H9 (cell line): ENCODE results near the gene RNF130. TPM values are rescaled to one million over a fixed set of nuclear protein-coding genes. Genes with fewer than 3 reads are reported as not detected.

Experiments
- DNase-seq: peaks from one replicate; pipeline ENCODE4 v3.0.0-alpha.2; 2017
- H2AFZ ChIP-seq: one replicate; pipeline ENCODE4 v1.6.1; 2013; ENCODE audit warnings: mild to moderate bottlenecking, low read length, control low read depth, moderate library complexity
- H2AK5ac ChIP-seq: 2 replicates; pipeline ENCODE4 v1.6.1; 2013; ENCODE audit warnings: low read length, control low read depth, mixed read lengths; ENCODE audit not compliant: insufficient read length
- H2BK120ac ChIP-seq: one replicate; pipeline ENCODE4 v1.6.1; 2013; ENCODE audit warnings: low read depth, mild to moderate bottlenecking, low read length, control low read depth, inconsistent platforms; ENCODE audit not compliant: poor library complexity, severe bottlenecking
- H2BK12ac ChIP-seq: 2 replicates; pipeline ENCODE4 v1.6.1; 2013; ENCODE audit warnings: low read length, control low read depth, mixed read lengths, low read depth; ENCODE audit not compliant: insufficient read length
- H2BK15ac ChIP-seq: 2 replicates; pipeline ENCODE4 v1.6.1; 2013; ENCODE audit warnings: low read depth, low read length, control low read depth
- H2BK20ac ChIP-seq: one replicate; pipeline ENCODE4 v1.6.1; 2013; ENCODE audit warnings: low read depth, mild to moderate bottlenecking, low read length, control low read depth, inconsistent platforms; ENCODE audit not compliant: poor library complexity, severe bottlenecking
- H2BK5ac ChIP-seq: 2 replicates; pipeline ENCODE4 v1.6.1; 2013; ENCODE audit warnings: low read length, control low read depth, mixed read lengths; ENCODE audit not compliant: insufficient read length
- H3K14ac ChIP-seq: 2 replicates; pipeline ENCODE4 v1.6.1; 2013; ENCODE audit warnings: low read length, control low read depth; ENCODE audit not compliant: insufficient read depth
- H3K18ac ChIP-seq: 2 replicates; pipeline ENCODE4 v1.6.1; 2013; ENCODE audit warnings: low read depth, mild to moderate bottlenecking, mixed read lengths, low read length, control low read depth; ENCODE audit not compliant: insufficient read length
- H3K23ac ChIP-seq: 2 replicates; pipeline ENCODE4 v1.6.1; 2013; ENCODE audit warnings: low read length, control low read depth, mixed read lengths, low read depth; ENCODE audit not compliant: insufficient read length
- H3K23me2 ChIP-seq: 2 replicates; pipeline ENCODE4 v1.6.1; 2013; ENCODE audit warnings: low read depth, mild to moderate bottlenecking, mixed read lengths, low read length, control low read depth; ENCODE audit not compliant: insufficient read length, poor library complexity, severe bottlenecking
- H3K27ac ChIP-seq: 2 replicates; pipeline ENCODE4 v1.5.1; 2013; ENCODE audit warnings: low read length, control low read depth, mixed read lengths, low read depth; ENCODE audit not compliant: insufficient read length
- H3K27me3 ChIP-seq: 2 replicates; pipeline ENCODE4 v1.6.1; 2013; ENCODE audit warnings: low read length, control low read depth, inconsistent platforms; ENCODE audit not compliant: insufficient read depth
- H3K4ac ChIP-seq: 2 replicates; pipeline ENCODE4 v1.6.1; 2013; ENCODE audit warnings: low read depth, mild to moderate bottlenecking, control low read depth, inconsistent platforms, low read length, moderate library complexity
- H3K4me1 ChIP-seq: 2 replicates; pipeline ENCODE4 v1.6.1; 2013; ENCODE audit warnings: low read length, control low read depth, inconsistent platforms; ENCODE audit not compliant: insufficient read depth
- H3K4me2 ChIP-seq: 2 replicates; pipeline ENCODE4 v1.6.1; 2013; ENCODE audit warnings: low read length, control low read depth, mixed read lengths; ENCODE audit not compliant: insufficient read length, insufficient read depth
- H3K56ac ChIP-seq: 2 replicates; pipeline ENCODE4 v1.6.1; 2013; ENCODE audit warnings: low read depth, mild to moderate bottlenecking, mixed read lengths, low read length, control low read depth; ENCODE audit not compliant: insufficient read length
- H3K79me1 ChIP-seq: 2 replicates; pipeline ENCODE4 v1.6.1; 2013; ENCODE audit warnings: low read depth, mild to moderate bottlenecking, moderate library complexity, low read length, control low read depth, inconsistent platforms; ENCODE audit not compliant: insufficient read depth, poor library complexity, severe bottlenecking
- H3K79me2 ChIP-seq: 2 replicates; pipeline ENCODE4 v1.6.1; 2013; ENCODE audit warnings: low read length, control low read depth, inconsistent platforms; ENCODE audit not compliant: insufficient read depth
- H3K9ac ChIP-seq: 2 replicates; pipeline ENCODE4 v1.6.1; 2013; ENCODE audit warnings: low read length, control low read depth, mixed read lengths; ENCODE audit not compliant: insufficient read length; ENCODE audit errors: extremely low read depth
- H3K9me3 ChIP-seq: one replicate; pipeline ENCODE4 v1.6.1; 2013; ENCODE audit warnings: low read depth, low read length, inconsistent platforms; ENCODE audit not compliant: control insufficient read depth
- H3T11ph ChIP-seq: one replicate; pipeline ENCODE4 v1.6.1; 2013; ENCODE audit warnings: mild to moderate bottlenecking, low read length, control low read depth, inconsistent platforms
- H4K20me1 ChIP-seq: one replicate; pipeline ENCODE4 v1.6.1; 2013; ENCODE audit not compliant: control insufficient read depth, insufficient read length, insufficient read depth
- H4K5ac ChIP-seq: 2 replicates; pipeline ENCODE4 v1.6.1; 2013; ENCODE audit warnings: low read depth, mild to moderate bottlenecking, mixed read lengths, low read length, control low read depth; ENCODE audit not compliant: insufficient read length
- H4K8ac ChIP-seq: replicated peaks from 2 replicates; pipeline ENCODE4 v1.6.1; 2013; ENCODE audit warnings: low read length, control low read depth, mixed read lengths, low read depth; ENCODE audit not compliant: insufficient read length
- H4K91ac ChIP-seq: 2 replicates; pipeline ENCODE4 v1.6.1; 2013; ENCODE audit warnings: low read depth, mild to moderate bottlenecking, moderate library complexity, mixed read lengths, low read length, control low read depth; ENCODE audit not compliant: insufficient read length
- H3K27ac Mint-ChIP-seq, 3 experiments: 2 replicates in 2 of 3; 3 replicates in 1 of 3; pipeline ENCODE4 v1.8.0; 2020 to 2021; ENCODE audit warnings: mixed read lengths in 3 of 3, mild to moderate bottlenecking in 1 of 3, moderate library complexity in 1 of 3
- H3K27me3 Mint-ChIP-seq: 2 replicates; pipeline ENCODE4 v1.8.0; 2021; ENCODE audit warnings: low read depth, mild to moderate bottlenecking, moderate library complexity, mixed read lengths
- H3K36me3 Mint-ChIP-seq, 3 experiments: 2 replicates in 2 of 3; 3 replicates in 1 of 3; pipeline ENCODE4 v1.8.0; 2020 to 2021; ENCODE audit warnings: low read depth in 3 of 3, mixed read lengths in 3 of 3; ENCODE audit not compliant: insufficient read depth in 1 of 3
- H3K4me1 Mint-ChIP-seq, 2 experiments: 2 replicates each; pipeline ENCODE4 v1.8.0; 2020; ENCODE audit warnings: mixed read lengths in 2 of 2
- H3K4me3 Mint-ChIP-seq, 2 experiments: 2 replicates in 1 of 2; 3 replicates in 1 of 2; pipeline ENCODE4 v1.8.0; 2020 to 2021; ENCODE audit warnings: mild to moderate bottlenecking in 2 of 2, mixed read lengths in 2 of 2, moderate library complexity in 1 of 2
- H3K9me3 Mint-ChIP-seq, 2 experiments: 2 replicates in 1 of 2; 3 replicates in 1 of 2; pipeline ENCODE4 v1.8.0; 2020; ENCODE audit warnings: mild to moderate bottlenecking in 2 of 2, mixed read lengths in 2 of 2, moderate library complexity in 1 of 2
- WGBS: extraction: QIAGEN DNeasy Blood & Tissue Kit; methylation state at CpG from one replicate; pipeline ENCODE4 v1.1.7; 2013; ENCODE audit warnings: missing lambda C conversion rate, low lambda C conversion rate, mixed read lengths; ENCODE audit not compliant: insufficient read length; ENCODE audit errors: extremely low coverage; 5-methylcytosine and 5-hydroxymethylcytosine counted together
- total RNA-seq: library from RNA; stranded (reverse); gene quantifications from 2 replicates; pipeline ENCODE4 v1.2.1, GENCODE V29; 2021
- TF ChIP-seq, protein P1 (sequence below): fragments of 200-600 bp; sonication (generic); conservative IDR thresholded peaks from 3 replicates; pipeline ENCODE4 v1.8.0; 2021; ENCODE audit warnings: antibody characterized with exemption, mild to moderate bottlenecking

RNF130 gene
- total RNA-seq, 1 experiment from 2014 or later, result 80.0 TPM

DNA sequence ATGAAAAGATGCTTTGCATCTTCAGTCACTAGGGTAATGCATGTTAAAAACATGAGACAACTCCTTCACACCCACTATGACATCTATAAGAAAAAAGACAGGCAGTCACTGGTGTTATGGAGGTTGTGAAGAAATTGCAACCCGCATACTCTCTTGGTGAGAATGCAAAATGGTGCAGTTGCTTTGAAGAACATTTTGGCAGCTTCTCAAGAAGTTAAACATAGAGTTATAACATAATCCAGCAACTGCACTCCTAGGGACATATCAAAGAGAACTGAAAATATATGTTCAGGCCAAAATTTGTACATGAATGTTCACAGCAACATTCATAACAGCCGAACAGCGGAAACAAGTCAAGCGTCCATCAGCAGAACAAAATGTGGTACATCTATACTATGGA lies 117.6 kb downstream of the RNF130 start:
- Histone ChIP-seq H3K9me3 (no peaks in the 10 kb centered on the region), H3K23ac (no peak overlapping the region), H3K79me2 (no peaks in the 10 kb centered on the region), H2AK5ac (no peak overlapping the region), H4K8ac (no peak overlapping the region), H3K56ac (no peak overlapping the region), H3K18ac (no peak overlapping the region), H3K27me3 (no peaks in the 10 kb centered on the region), H3K4me2 (no peak overlapping the region), H3K79me1 (no peaks in the 10 kb centered on the region), H3T11ph (no peak overlapping the region), H3K27ac (no peak overlapping the region), H2BK5ac (no peak overlapping the region), H4K20me1 (no peaks in the 10 kb centered on the region), H3K4ac (no peak overlapping the region), H3K4me1 (no peaks in the 10 kb centered on the region), H4K91ac (no peak overlapping the region), H4K5ac (no peak overlapping the region), H2BK15ac (no peak overlapping the region), H2BK12ac (no peak overlapping the region), H2AFZ (no peak overlapping the region), H3K9ac (no peak overlapping the region), H3K14ac (no peak overlapping the region), H2BK120ac (no peak overlapping the region), H2BK20ac (no peak overlapping the region), H3K23me2 (no peaks in the 10 kb centered on the region)
- Mint-ChIP-seq H3K27me3 (no peaks in the 10 kb centered on the region), H3K4me1 (no peaks in the 10 kb centered on the region), H3K9me3 (no peaks in the 10 kb centered on the region), H3K4me3 (no peak overlapping the region), H3K27ac (no peak overlapping the region), H3K36me3 (peaks cover 5 to 42% (median 31%) of the 10 kb centered on the region in 3 experiments; a peak in 5 of 7 replicates)
- no peak for DNase-seq
- TF ChIP-seq, protein P1, sequence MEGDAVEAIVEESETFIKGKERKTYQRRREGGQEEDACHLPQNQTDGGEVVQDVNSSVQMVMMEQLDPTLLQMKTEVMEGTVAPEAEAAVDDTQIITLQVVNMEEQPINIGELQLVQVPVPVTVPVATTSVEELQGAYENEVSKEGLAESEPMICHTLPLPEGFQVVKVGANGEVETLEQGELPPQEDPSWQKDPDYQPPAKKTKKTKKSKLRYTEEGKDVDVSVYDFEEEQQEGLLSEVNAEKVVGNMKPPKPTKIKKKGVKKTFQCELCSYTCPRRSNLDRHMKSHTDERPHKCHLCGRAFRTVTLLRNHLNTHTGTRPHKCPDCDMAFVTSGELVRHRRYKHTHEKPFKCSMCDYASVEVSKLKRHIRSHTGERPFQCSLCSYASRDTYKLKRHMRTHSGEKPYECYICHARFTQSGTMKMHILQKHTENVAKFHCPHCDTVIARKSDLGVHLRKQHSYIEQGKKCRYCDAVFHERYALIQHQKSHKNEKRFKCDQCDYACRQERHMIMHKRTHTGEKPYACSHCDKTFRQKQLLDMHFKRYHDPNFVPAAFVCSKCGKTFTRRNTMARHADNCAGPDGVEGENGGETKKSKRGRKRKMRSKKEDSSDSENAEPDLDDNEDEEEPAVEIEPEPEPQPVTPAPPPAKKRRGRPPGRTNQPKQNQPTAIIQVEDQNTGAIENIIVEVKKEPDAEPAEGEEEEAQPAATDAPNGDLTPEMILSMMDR, result no peak
- no CpG with 5 or more reads among the region's 4 CpGs for WGBS
